A673 (cell line): Measurements from ENCODE around the gene CELSR3.

Source experiments
- CTCF ChIP-seq: fragments of 300-800, 200-600 bp; sonication (generic); conservative IDR thresholded peaks from 2 replicates; pipeline ENCODE4 v1.5.1; 2017; ENCODE audit warnings: low read depth, mild to moderate bottlenecking, antibody characterized with exemption, low read length, moderate library complexity, mixed read lengths
- EZH2 ChIP-seq: fragments of 200-600 bp; sonication (generic); IDR thresholded peaks from 2 replicates; pipeline ENCODE4 v1.6.1; 2017; ENCODE audit warnings: borderline replicate concordance, low read depth, mild to moderate bottlenecking, mixed read lengths, antibody characterized with exemption, low read length; ENCODE audit not compliant: poor library complexity, severe bottlenecking

- no peak for TF ChIP-seq CTCF
- TF ChIP-seq EZH2: no peak
These were observed 32.3 kb downstream of the CELSR3 start for GRCh38 chr3:48630407-48630806.
